ENCODE results near the gene C2orf68. TPM values are rescaled to one million over a fixed set of nuclear protein-coding genes. Genes with fewer than 3 reads are reported as not detected.

Gene C2orf68
- total and polyA plus RNA-seq, 9 of the 15 experiments (the other 6 are each of a cell fraction or from before 2014, with no cell fraction given), result 22.1 to 50.0 (median 31.8) TPM

DNA sequence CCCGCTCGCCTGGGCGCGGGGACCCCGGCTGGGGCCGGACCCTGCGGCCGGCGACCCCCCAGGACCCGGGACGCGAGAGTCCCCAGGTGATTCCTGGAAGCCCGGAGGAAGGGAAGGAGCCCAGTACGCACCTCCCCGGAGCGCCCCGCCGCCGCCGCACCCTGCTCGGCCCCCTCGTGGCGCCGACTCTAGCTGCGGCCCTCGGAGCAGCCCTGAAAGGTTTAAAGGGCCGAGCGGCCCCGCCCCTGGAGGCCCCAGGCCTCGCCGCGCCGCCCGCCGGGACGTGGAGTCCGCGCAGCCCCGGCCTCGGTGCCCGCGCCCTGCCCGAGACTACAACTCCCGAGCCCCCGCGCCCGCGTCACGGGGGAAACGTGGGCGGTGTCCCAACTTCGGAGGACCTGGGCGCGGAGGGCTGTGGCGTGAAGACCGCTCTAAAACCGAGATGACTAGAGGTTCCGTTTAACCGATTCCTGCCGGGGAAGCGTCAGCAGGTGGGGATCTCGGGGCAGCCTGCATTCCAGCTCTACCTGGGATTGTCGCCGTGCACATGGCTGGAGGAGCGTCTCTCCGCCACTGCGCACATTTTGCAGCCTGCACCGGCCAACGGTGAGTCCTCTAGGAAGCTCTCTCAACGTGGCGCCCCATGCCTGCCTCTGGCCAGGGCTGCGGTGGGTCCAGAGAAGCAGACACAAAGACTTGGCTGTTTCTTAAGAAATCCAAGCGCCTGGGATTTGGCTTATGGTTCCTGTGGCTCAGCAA, 9.2 kb downstream of the C2orf68 start, which contains the start of gene TMEM150A (continued):
- TF ChIP-seq PPARD (CRISPR knock-in tag; IDR thresholded peaks at IDR 0.05) (no peak), ETS1 (conservative IDR thresholded peaks at IDR 0.05; ENCODE audit: control insufficient read depth, low read depth, low read length) (peak; percentile 97), ZNF764 (CRISPR knock-in tag; IDR thresholded peaks at IDR 0.05; ENCODE audit: low read depth) (no peak), FIP1L1 (IDR thresholded peaks at IDR 0.05; ENCODE audit: low read depth, low read length, poor library complexity, severe bottlenecking) (peak; percentile 90), ZNF184 (CRISPR knock-in tag; IDR thresholded peaks at IDR 0.05) (no peak), ZKSCAN1 (IDR thresholded peaks at IDR 0.05; ENCODE audit: low read depth, low read length) (no peak), ZNF212 (CRISPR knock-in tag; IDR thresholded peaks at IDR 0.05) (0 out of 2 replicates have a peak, but pooled peaks have one; percentile 17), REST (IDR thresholded peaks at IDR 0.05; ENCODE audit: borderline replicate concordance) (peak; percentile 36; the same call in 1 of the 2 replicates), REST (CRISPR knock-in tag; IDR thresholded peaks at IDR 0.05; ENCODE audit: low read depth) (no peak; the same call in 1 of the 2 replicates), ZBTB26 (CRISPR knock-in tag; IDR thresholded peaks at IDR 0.05) (0 out of 2 replicates have a peak, but pooled peaks have one; percentile 37)
